ENCODE measurements around the gene FRS3.

DNA sequence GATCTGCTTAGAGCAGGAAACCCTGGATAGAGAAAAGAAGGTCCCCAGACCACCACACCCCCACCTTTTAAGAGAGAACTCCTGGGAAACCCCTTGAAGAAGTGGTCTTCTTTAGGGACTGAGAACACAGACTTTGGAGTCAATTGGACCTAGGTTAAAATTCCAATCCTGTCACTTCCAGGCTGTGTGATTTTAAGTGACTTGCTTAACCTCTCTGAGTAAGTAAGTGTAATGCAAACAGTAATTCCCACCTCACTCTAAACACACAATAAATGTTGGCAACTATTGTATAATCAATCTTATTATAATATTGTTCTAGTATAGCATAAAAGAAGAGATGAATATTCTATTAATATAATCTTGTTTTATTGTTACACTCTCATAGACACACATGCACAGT lies 47.6 kb downstream of the FRS3 start:
- TF ChIP-seq CTBP1 (IDR thresholded peaks at IDR 0.05; ENCODE audit: borderline replicate concordance) = no peak
- TF ChIP-seq ARNT (IDR thresholded peaks at IDR 0.05) = no peak
- TF ChIP-seq SUZ12 (IDR thresholded peaks at IDR 0.05) = no peak
- TF ChIP-seq BHLHE40 (IDR thresholded peaks at IDR 0.05; ENCODE audit: borderline replicate concordance) = no peak
- no peak for TF ChIP-seq LEF1 (IDR thresholded peaks at IDR 0.05; ENCODE audit: borderline replicate concordance)
- no peak for TF ChIP-seq SP1 (IDR thresholded peaks at IDR 0.05)
- no peak for TF ChIP-seq FOXA1 (IDR thresholded peaks at IDR 0.05)
- no peak for TF ChIP-seq NFRKB (IDR thresholded peaks at IDR 0.05)
- TF ChIP-seq ELF4 (IDR thresholded peaks at IDR 0.05) = no peak
- TF ChIP-seq FOXK2 (IDR thresholded peaks at IDR 0.05) = no peak
- TF ChIP-seq ZNF384 (IDR thresholded peaks at IDR 0.05) = no peak
